COLO668 (cell line): ENCODE results near the gene BET1.
A peak's percentile ranks its signal among the peaks of the same experiment; 100 is the strongest.
"Not testable (repeated sequence)": the region's sequence is repeated elsewhere in the genome, so short reads cannot be mapped to it uniquely, and the experiment has no call there.

ENCODE experiments used
- DNase-seq: peaks from one replicate; lab custom pipeline; 2025; ENCODE audit not compliant: unreplicated experiment; lab: John Stamatoyannopoulos, UW

Gene BET1

DNA sequence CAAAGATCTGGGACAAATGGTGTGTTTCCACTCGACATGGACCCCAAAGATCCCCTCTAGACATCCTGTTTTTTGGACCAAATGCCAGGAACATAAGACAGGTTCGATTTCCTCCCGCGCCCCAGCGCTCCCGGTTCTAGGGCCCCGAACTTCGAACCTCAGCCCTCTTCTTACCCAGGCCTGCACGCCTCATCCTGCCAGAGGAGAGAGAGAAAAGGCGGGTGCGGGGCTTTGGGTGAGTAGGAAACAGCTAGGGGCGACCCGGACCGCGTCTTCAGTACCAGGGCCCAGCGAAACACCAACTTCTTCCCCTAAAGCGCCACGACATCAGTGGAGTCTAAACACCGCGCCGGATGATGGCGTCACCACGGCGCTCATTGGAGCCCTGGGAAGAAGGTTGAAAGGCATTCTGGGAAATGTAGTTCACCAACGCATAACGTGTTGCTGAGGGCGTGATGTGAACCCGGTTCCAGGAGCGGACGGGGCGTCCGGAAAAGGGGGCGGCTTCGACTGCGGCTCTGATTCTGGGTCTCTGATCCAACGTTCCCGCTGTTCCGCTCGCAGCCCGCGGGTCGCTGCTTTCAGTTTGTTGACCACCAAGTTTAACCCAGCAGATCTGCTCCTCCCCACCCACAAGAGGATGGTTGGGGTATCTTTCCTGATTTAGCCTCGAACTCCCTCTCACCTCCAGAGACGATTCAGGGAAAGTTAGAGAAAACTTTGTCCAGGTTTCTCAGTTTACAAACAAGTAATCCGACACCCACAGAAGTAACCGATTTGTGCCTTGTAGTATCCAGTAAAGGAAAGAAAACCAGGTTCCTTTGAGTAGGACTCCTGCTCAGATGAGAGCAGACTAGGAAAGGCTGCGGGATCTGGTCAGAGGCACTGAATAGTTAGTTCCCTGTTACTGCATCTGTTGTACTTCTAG lies at the start of gene BET1:
Gene BET1, minus strand, starts transcription at position 332 of the 928 bp plus-strand sequence. Its CDS starts 139 bp downstream, at position 193.
- peak; percentile 96 for DNase-seq

DNA sequence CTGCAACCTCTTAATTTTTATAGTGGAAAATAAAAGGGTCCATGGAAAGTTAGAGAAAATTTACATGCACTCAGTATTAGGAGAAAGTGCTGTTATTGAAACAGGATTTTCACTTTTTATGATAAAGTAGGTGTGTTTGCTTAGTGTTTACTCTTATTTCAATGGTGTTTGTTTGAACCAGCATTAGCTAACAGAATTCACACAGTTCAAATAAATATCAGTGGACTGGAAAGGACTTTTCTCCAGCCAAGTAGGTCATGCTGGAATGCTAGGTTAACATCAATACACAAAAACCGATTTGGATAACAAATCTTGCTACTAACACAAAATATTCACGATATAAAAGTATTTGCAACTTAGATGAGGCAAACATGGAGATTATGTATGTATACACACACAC lies 49.4 kb upstream of the BET1 start:
- DNase-seq, result no peak

- no peak for DNase-seq
Observed at GRCh38 chr7:94052398-94053180, 48.4 kb upstream of the BET1 start.

DNA sequence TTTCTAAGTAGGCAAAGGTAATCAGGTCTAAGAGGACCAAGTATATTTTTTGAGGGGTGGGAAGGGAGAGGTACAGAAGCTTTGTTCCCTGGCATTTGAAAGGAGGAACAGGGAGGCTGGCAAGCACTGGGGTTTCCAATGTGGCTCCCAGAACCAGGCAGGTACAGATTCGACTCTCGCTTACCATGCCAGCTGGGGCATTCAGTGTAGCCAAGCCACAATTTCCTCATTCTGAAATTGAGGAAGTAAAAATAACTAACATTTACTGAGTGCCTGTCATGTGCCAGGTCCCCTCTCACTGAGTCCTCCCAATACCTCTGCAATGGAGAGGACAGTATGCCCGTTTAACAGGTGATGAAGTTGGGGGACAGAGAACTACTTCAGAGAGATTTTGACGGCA lies 45.9 kb upstream of the BET1 start:
- no peak for DNase-seq

DNA sequence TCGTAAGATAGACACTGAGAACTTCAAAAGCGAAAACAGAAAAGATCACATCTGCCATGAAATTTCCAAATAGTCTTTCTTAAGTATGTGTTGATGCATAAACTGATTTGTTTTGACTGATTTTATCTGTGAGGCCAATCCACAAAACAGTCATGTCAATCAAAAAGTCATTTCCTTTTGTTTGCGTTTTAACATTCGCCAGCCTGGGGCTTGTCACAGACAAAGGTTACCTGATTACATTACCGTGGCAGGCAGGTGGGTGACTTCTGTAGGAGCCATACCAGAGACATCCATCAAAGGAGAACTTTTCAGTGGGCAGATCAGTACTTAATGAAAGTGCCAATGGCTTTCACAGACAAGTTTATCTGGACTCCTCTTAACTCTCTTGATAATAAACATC lies 45.5 kb upstream of the BET1 start:
- DNase-seq, result no peak

- no peak for DNase-seq
Observed at GRCh38 chr7:94048755-94049154, 44.6 kb upstream of the BET1 start.

DNA sequence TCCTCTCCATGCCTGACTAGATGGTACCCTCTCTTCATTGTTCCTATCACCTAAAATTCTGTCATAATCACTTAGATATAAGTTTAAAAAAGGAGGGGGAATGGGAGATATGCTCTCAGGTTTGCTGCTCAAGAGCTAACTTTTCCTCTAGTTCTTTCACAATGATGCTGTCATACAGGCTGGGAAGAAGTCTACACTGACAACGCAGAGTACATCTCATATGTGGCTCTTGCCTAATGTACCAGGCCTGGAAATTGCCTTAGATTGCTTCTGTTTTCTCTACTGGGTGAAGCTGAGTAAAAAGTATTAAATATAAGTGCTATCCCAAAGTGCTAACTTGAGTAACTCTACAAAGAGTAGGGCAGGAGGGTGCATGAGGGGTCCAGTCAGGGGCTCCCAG lies 43.8 kb upstream of the BET1 start:
- DNase-seq, result no peak

GRCh38 chr7:94045581-94045980 lies 41.4 kb upstream of the BET1 start:
- no peak for DNase-seq

- DNase-seq, result no peak
Observed at GRCh38 chr7:94044806-94045205, 40.7 kb upstream of the BET1 start.

DNA sequence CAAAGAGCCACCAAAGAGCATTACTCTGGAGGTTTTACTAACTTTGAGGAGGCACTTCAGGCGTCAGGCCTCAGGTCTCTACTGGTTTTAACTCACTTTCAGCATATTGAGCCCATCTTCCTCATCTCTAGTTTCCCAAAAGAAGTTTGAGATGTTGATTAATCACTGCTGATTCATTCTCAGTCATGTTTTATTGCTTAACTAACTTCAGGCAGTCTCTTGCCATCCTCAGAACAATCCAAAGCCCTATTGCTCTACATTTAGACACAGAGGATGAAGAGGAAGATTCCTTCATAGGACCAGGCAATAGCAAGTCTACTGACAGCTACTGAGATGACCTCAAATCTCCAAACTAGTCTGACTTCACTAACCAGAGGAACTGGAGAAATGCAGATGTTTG lies 39.1 kb upstream of the BET1 start:
- no peak for DNase-seq

DNA sequence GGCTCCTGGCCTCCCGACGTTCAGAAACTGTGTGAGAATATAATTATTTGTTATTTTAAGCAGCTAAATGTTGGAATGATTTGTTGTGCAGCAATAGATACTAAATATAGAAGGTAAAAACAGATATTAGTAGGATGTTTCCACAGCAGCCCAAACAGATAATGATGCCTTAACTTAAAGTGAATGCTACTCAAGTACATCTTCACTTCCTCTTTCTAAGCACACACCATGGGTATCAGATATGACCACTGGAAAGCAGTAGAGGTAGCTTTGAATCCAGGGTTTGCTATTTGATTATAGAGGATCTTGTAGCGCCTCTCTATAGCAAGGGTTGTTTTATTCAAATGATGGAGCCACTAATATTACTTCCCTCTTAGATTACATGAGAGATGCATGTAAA lies 38.2 kb upstream of the BET1 start:
- DNase-seq, result no peak

DNA sequence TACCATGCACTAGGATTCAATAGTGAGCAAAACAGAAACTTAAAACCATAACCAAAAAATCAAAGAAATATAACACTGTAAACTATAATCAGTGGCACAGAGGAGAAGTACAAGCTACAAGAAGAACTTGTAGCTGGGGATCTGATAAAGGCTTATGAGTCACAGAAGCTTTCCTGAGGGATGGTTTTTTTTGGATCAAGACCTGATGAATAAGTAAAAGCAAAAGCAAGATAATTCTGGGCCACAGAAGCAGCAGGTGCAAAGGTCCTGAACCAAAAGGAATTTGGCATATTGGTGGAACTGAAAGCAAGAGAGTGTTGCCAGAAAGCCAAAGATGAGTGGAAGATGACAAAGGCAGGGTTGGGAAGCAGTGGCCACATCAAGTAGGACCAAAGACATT lies 37.4 kb upstream of the BET1 start:
- DNase-seq, result no peak

DNA sequence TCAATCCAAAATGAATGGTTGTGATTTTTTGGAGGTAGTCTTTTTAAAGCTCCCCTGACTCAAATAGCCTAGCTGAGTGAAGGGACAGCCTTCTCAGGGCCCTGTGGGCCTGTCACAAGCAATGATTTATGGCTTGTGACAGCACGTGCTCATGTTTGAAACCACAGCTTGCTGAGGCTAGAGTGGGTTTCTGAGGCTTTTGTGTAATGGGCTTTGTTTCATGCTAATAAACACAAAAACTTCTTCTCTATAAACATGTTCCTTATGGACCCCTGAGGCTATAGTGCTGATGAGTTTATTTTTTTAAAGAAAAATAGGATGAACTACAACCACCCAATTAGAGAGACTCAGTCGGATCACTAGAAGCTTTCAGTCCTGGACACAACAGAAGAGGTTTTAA lies 36.1 kb upstream of the BET1 start:
- no peak for DNase-seq

DNA sequence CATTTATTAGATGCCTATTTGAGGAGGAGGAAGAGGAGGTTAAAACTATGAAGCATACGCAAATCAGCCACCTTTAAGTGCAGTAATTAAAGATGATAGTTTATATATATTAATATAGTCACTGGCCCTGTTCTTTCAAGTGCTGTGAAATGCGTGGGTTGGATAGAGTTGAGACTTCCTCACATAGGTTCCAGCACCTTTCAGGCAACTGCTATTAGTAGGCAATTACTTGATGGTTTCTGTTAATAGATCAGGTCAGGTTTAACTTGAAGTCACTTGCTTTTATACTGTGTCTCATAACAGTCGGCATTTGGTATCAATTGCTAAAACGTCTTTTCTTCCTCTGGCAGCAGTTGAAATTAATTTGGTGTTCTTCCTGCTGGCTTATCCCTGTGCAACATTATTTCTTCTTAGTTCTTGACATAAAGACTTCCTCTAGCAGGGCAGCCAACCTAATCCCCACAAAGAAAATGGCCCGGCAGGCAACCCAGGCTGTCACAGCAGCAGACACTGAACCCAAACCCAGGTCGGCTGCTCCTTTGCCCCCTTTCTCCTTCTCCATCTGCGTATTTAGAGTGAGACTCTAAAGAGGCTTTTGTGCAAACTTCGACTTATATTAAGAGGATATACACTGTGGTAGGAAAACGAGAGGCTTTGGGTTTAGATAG lies 35.3 kb upstream of the BET1 start:
- no peak for DNase-seq

DNA sequence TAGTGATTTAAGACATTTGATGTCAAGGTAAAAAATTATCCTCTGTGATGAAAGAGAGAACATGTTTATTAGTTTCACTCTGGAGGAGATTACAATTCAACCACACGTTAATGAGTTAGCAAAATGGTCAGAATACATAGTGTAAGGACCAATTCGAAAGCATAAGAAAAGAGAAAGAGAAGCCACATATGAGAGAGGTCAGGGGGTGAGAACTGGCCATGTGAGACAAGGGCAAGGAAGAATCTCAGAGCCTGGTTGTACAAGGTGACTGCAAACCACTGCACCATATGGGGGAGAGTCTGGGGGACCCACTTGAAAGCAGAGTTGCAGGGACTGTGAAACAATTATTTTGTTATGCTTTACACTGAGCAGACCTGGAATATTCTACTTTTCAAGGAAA lies 27.7 kb upstream of the BET1 start:
- DNase-seq, result no peak

GRCh38 chr7:94030634-94031033 lies 26.5 kb upstream of the BET1 start:
- no peak for DNase-seq

GRCh38 chr7:94029976-94030375 lies 25.8 kb upstream of the BET1 start:
- DNase-seq, result no peak

DNA sequence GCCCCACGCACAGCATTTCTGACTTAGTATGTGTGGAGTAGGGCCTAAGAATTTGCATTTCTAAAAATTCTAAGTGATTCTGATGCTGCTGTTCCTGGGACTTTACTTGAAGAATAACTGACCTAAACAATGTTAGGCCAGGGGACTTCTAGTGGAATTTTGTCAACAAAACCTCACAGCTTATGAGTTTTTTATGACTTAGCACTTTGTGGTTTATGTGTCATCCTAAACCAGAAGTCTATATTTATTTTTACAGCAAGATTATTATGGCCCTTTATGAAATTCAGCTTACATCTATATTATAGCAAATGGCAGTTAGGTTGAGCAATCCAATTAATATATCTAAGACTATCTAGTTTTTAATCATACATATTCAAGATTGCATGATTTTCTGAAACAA lies 24.6 kb upstream of the BET1 start:
- DNase-seq, result no peak

- not testable (repeated sequence) for DNase-seq
Observed at GRCh38 chr7:94026619-94027018, 22.5 kb upstream of the BET1 start.

GRCh38 chr7:94022550-94022949 lies 18.4 kb upstream of the BET1 start:
- DNase-seq, result no peak

DNA sequence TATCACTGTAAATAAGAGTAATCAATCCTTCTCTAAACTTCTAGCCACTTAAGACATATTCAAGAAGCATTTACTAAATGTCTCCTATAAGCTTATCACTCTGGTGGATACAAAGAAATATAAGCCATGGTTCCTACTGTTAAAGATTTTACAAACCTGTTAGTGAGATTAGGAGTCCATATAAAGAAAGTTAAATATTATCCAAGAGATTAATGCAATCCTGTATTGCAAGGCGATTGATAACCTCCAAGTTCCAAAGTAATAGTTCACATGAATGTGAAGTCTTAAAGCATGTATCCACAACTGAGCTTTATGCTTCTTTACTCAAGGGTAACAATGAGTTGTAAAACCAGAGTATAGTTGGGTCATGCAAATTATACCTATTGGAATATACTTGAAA lies 12.6 kb upstream of the BET1 start:
- DNase-seq, result no peak

DNA sequence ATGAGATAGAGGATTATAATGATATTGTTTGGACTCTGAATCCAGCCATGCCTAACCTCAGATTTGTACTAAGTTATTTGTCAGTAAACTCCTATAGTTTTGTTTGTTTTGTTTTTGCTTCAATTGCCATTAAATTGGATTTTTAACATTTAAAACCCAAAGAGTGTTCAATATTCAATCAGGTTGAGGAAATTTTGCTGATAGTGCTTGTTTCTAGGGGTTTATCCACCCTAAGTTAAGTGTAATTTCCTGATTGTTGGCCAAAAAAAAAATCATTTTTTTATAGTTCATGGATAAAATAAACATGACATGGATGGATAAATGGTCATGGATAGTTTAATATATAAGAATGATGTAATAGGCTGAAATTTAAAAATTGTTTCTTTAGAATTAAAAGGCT lies 11.4 kb upstream of the BET1 start:
- no peak for DNase-seq
